Hepatocyte (in vitro differentiated cells): ENCODE measurements around the gene TMEM131. TPM values are rescaled to one million over a fixed set of nuclear protein-coding genes. Genes with fewer than 3 reads are reported as not detected.

ENCODE experiments used
- DNase-seq: peaks from one replicate; pipeline ENCODE4 v3.0.0-alpha.2; 2016; ENCODE audit warnings: low spot score
- H2AFZ ChIP-seq: fragments of 200-600 bp; sonication (generic); 2 replicates; pipeline ENCODE4 v1.6.0; 2016; ENCODE audit warnings: antibody characterized with exemption, mild to moderate bottlenecking
- H3K27ac ChIP-seq: fragments of 200-600 bp; sonication (generic); 2 replicates; pipeline ENCODE4 v1.5.1; 2016; ENCODE audit warnings: mild to moderate bottlenecking
- H3K27me3 ChIP-seq: fragments of 200-600 bp; sonication (generic); 2 replicates; pipeline ENCODE4 v1.6.1; 2016
- H3K36me3 ChIP-seq: fragments of 200-600 bp; sonication (generic); replicated peaks from 2 replicates; pipeline ENCODE4 v1.5.1; 2016; ENCODE audit warnings: low read depth; ENCODE audit not compliant: insufficient read depth
- H3K4me1 ChIP-seq: fragments of 200-600 bp; sonication (generic); 2 replicates; pipeline ENCODE4 v1.5.1; 2016; ENCODE audit warnings: mild to moderate bottlenecking, moderate library complexity; ENCODE audit not compliant: insufficient read depth
- H3K4me2 ChIP-seq: fragments of 200-600 bp; sonication (generic); 2 replicates; pipeline ENCODE4 v1.6.0; 2016
- H3K4me3 ChIP-seq: fragments of 200-600 bp; sonication (generic); 2 replicates; pipeline ENCODE4 v1.5.1; 2016; ENCODE audit warnings: mild to moderate bottlenecking
- H3K79me2 ChIP-seq: fragments of 200-600 bp; sonication (generic); 2 replicates; pipeline ENCODE4 v1.6.0; 2017; ENCODE audit warnings: mild to moderate bottlenecking
- H3K9me2 ChIP-seq: fragments of 200-600 bp; sonication (generic); replicated peaks from 2 replicates; pipeline ENCODE4 v1.6.0; 2017; ENCODE audit warnings: mild to moderate bottlenecking; ENCODE audit not compliant: insufficient read depth
- H3K9me3 ChIP-seq: fragments of 200-600 bp; sonication (generic); 2 replicates; pipeline ENCODE4 v1.5.1; 2016; ENCODE audit warnings: low read depth, mild to moderate bottlenecking
- H4K20me1 ChIP-seq: fragments of 200-600 bp; sonication (generic); 2 replicates; pipeline ENCODE4 v1.6.0; 2016; ENCODE audit warnings: mild to moderate bottlenecking; ENCODE audit not compliant: insufficient read depth, poor library complexity, severe bottlenecking
- EZH2 ChIP-seq: fragments of 200-600 bp; sonication (generic); IDR thresholded peaks from 2 replicates; pipeline ENCODE4 v1.6.1; 2016; ENCODE audit warnings: antibody characterized with exemption, mild to moderate bottlenecking, borderline replicate concordance
- EZH2phosphoT487 ChIP-seq: fragments of 200-600 bp; sonication (generic); IDR thresholded peaks from one replicate; pipeline ENCODE4 v1.6.1; 2018; ENCODE audit warnings: antibody characterized with exemption, mild to moderate bottlenecking, low read depth, moderate library complexity; ENCODE audit not compliant: unreplicated experiment, severe bottlenecking
- WGBS: methylation state at CpG from one replicate; pipeline ENCODE4 v1.1.6; 2016; ENCODE audit warnings: low lambda C conversion rate; ENCODE audit errors: missing lambda C conversion rate; 5-methylcytosine and 5-hydroxymethylcytosine counted together
- polyA plus RNA-seq: library from polyadenylated mRNA; unstranded; fragments of >200 nt; fragmentation: Nextera tagmentation; extraction: Ambion mirVana; gene quantifications from 2 replicates; pipeline ENCODE4 v1.2.1, GENCODE V29; 2016
- total RNA-seq: library from RNA; depleted of rRNA; stranded (reverse); fragments of >200 nt; gene quantifications from 2 replicates; pipeline ENCODE4 v1.2.3, GENCODE V29; 2014
- TF ChIP-seq, protein P1 (sequence below): fragments of 200-600 bp; sonication (generic); IDR thresholded peaks from 2 replicates; pipeline ENCODE4 v1.5.1; 2016; ENCODE audit warnings: antibody characterized with exemption, mild to moderate bottlenecking; ENCODE audit not compliant: poor library complexity

Gene TMEM131
- total and polyA plus RNA-seq, 2 experiments from 2014 or later: 17.5 to 42.1 TPM

GRCh38 chr2:97931858-97932225, 63.9 kb downstream of the TMEM131 start:
- H3K4me2 ChIP-seq: no peak overlapping the region
- H3K27me3 ChIP-seq: no peaks in the 10 kb centered on the region
- H3K9me2 ChIP-seq: no peaks in the 10 kb centered on the region
- H3K36me3 ChIP-seq: no peaks in the 10 kb centered on the region
- DNase-seq: no peak
- no peak overlapping the region for H3K27ac ChIP-seq
- H3K4me1 ChIP-seq: peaks cover 46% of the 10 kb centered on the region
- no peaks in the 10 kb centered on the region for H3K9me3 ChIP-seq
- no peak for TF ChIP-seq EZH2phosphoT487
- TF ChIP-seq EZH2: no peak
- TF ChIP-seq, protein P1, sequence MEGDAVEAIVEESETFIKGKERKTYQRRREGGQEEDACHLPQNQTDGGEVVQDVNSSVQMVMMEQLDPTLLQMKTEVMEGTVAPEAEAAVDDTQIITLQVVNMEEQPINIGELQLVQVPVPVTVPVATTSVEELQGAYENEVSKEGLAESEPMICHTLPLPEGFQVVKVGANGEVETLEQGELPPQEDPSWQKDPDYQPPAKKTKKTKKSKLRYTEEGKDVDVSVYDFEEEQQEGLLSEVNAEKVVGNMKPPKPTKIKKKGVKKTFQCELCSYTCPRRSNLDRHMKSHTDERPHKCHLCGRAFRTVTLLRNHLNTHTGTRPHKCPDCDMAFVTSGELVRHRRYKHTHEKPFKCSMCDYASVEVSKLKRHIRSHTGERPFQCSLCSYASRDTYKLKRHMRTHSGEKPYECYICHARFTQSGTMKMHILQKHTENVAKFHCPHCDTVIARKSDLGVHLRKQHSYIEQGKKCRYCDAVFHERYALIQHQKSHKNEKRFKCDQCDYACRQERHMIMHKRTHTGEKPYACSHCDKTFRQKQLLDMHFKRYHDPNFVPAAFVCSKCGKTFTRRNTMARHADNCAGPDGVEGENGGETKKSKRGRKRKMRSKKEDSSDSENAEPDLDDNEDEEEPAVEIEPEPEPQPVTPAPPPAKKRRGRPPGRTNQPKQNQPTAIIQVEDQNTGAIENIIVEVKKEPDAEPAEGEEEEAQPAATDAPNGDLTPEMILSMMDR: no peak
- peaks cover 62% of the 10 kb centered on the region for H4K20me1 ChIP-seq
- H3K79me2 ChIP-seq: peaks cover 95% of the 10 kb centered on the region
- no peak overlapping the region for H3K4me3 ChIP-seq
- H2AFZ ChIP-seq: no peak overlapping the region

GRCh38 chr2:97931118-97931857, 64.5 kb downstream of the TMEM131 start:
- H3K4me1 ChIP-seq: peaks cover 41% of the 10 kb centered on the region
- 49% methylated on average over 3 of the region's 3 CpGs for WGBS
- no peak overlapping the region for H3K4me2 ChIP-seq
- H3K4me3 ChIP-seq: no peak overlapping the region
- no peaks in the 10 kb centered on the region for H3K9me3 ChIP-seq
- DNase-seq: no peak
- no peaks in the 10 kb centered on the region for H3K9me2 ChIP-seq
- H3K27ac ChIP-seq: no peak overlapping the region
- no peak for TF ChIP-seq EZH2phosphoT487
- no peak for TF ChIP-seq EZH2
- TF ChIP-seq, protein P1: no peak
- peaks cover 57% of the 10 kb centered on the region for H4K20me1 ChIP-seq
- H3K36me3 ChIP-seq: no peaks in the 10 kb centered on the region
- no peaks in the 10 kb centered on the region for H3K27me3 ChIP-seq
- H3K79me2 ChIP-seq: peaks cover 95% of the 10 kb centered on the region
- H2AFZ ChIP-seq: no peak overlapping the region

- H3K79me2 ChIP-seq: peaks cover 87% of the 10 kb centered on the region
- H3K27me3 ChIP-seq: no peaks in the 10 kb centered on the region
- 98% methylated on average over 3 of the region's 3 CpGs for WGBS
- H3K36me3 ChIP-seq: no peaks in the 10 kb centered on the region
- no peak overlapping the region for H3K4me3 ChIP-seq
- H2AFZ ChIP-seq: no peak overlapping the region
- peaks cover 31% of the 10 kb centered on the region for H4K20me1 ChIP-seq
- peaks cover 15% of the 10 kb centered on the region for H3K4me1 ChIP-seq
- no peaks in the 10 kb centered on the region for H3K9me3 ChIP-seq
- no peak overlapping the region for H3K4me2 ChIP-seq
- no peak overlapping the region for H3K27ac ChIP-seq
- TF ChIP-seq, protein P1: no peak
- no peak for TF ChIP-seq EZH2phosphoT487
- TF ChIP-seq EZH2: no peak
- no peaks in the 10 kb centered on the region for H3K9me2 ChIP-seq
- DNase-seq: no peak
Measured at GRCh38 chr2:97928591-97928990, 67.2 kb downstream of the TMEM131 start.

- TF ChIP-seq, protein P1: no peak
- TF ChIP-seq EZH2: no peak
- TF ChIP-seq EZH2phosphoT487: no peak
- Histone ChIP-seq H3K36me3 (no peaks in the 10 kb centered on the region), H3K27me3 (no peaks in the 10 kb centered on the region), H3K4me2 (no peak overlapping the region), H2AFZ (no peak overlapping the region), H3K4me1 (peaks cover 13% of the 10 kb centered on the region), H3K9me2 (no peaks in the 10 kb centered on the region), H4K20me1 (peaks cover 28% of the 10 kb centered on the region), H3K9me3 (no peaks in the 10 kb centered on the region), H3K79me2 (peaks cover 83% of the 10 kb centered on the region), H3K4me3 (no peak overlapping the region), H3K27ac (no peak overlapping the region)
- DNase-seq: no peak
- WGBS: 94% methylated on average over 2 of the region's 2 CpGs
Measured at GRCh38 chr2:97926946-97927345, 68.8 kb downstream of the TMEM131 start.
